Stimulated activated CD8-positive, alpha-beta memory T cell treated with anti-CD3 and anti-CD28 coated beads, Interleukin-2, amount 100 ng/mL, for 1 hour (primary cell): Measurements from ENCODE around the gene SGIP1.

ENCODE experiments used
- DNase-seq, 2 donors: peaks; one replicate each; pipeline ENCODE4 v3.0.0-alpha.2; 2020; ENCODE audit warnings: low read depth in 2 of 2

The SGIP1 gene

GRCh38 chr1:66606362-66607065, 72.6 kb downstream of the SGIP1 start:
- DNase-seq = no peak

- DNase-seq = no peak
These were observed 73.5 kb downstream of the SGIP1 start for GRCh38 chr1:66607458-66607857.

- no peak for DNase-seq
These were observed 79.2 kb downstream of the SGIP1 start for GRCh38 chr1:66613187-66613586.

GRCh38 chr1:66617362-66618184, 83.6 kb downstream of the SGIP1 start:
- no peak for DNase-seq

GRCh38 chr1:66618390-66618789, 84.4 kb downstream of the SGIP1 start:
- no peak for DNase-seq

GRCh38 chr1:66623812-66624211, 89.9 kb downstream of the SGIP1 start:
- DNase-seq = no peak

- no peak for DNase-seq
These were observed 90.6 kb downstream of the SGIP1 start for GRCh38 chr1:66624412-66625060.

GRCh38 chr1:66626261-66626660, 92.3 kb downstream of the SGIP1 start:
- DNase-seq = no peak

- DNase-seq = no peak
These were observed 95.0 kb downstream of the SGIP1 start for GRCh38 chr1:66628926-66629325.

GRCh38 chr1:66633159-66633558, 99.2 kb downstream of the SGIP1 start:
- DNase-seq = no peak

- no peak for DNase-seq
These were observed 103.2 kb downstream of the SGIP1 start for GRCh38 chr1:66637146-66637545.

- DNase-seq = no peak
These were observed 108.0 kb downstream of the SGIP1 start for GRCh38 chr1:66641891-66642473.

- DNase-seq = no peak
These were observed 109.0 kb downstream of the SGIP1 start for GRCh38 chr1:66642992-66643391.

GRCh38 chr1:66644331-66644730, 110.4 kb downstream of the SGIP1 start:
- no peak for DNase-seq

- no peak for DNase-seq
These were observed 115.1 kb downstream of the SGIP1 start for GRCh38 chr1:66648901-66649595.

GRCh38 chr1:66652556-66652955, 118.6 kb downstream of the SGIP1 start:
- no peak for DNase-seq

GRCh38 chr1:66654643-66655042, 120.7 kb downstream of the SGIP1 start:
- no peak for DNase-seq

- DNase-seq = no peak
These were observed 137.5 kb downstream of the SGIP1 start for GRCh38 chr1:66671455-66671854.

GRCh38 chr1:66676613-66677298, 142.8 kb downstream of the SGIP1 start:
- DNase-seq = no peak

- DNase-seq = no peak
These were observed 144.2 kb downstream of the SGIP1 start for GRCh38 chr1:66678146-66678545.

- DNase-seq = no peak
These were observed 145.2 kb downstream of the SGIP1 start for GRCh38 chr1:66679140-66679539.
